Activated CD8-positive, alpha-beta T cell treated with anti-CD3 and anti-CD28 coated beads for 36 hours (primary cell): ENCODE results near the gene NLGN4Y. TPM values are rescaled to one million over a fixed set of nuclear protein-coding genes. Genes with fewer than 3 reads are reported as not detected.

Source experiments
- ATAC-seq: fragments of 200-7000 bp; cut with Tn5 transposase; one replicate; pipeline ENCODE4 v1.10.0; 2021; ENCODE audit warnings: mild to moderate bottlenecking, moderate library complexity
- CTCF ChIA-PET: fragments of 350-600 bp; sonication (Branson Sonifier 250); formaldehyde crosslinking; loops from one replicate; lab custom pipeline; 2021; ENCODE audit warnings: antibody characterized with exemption; lab: Charles Lee
- POLR2A ChIA-PET: fragments of 350-600 bp; sonication (Branson Sonifier 250); formaldehyde crosslinking; loops from one replicate; lab custom pipeline; 2021; ENCODE audit warnings: antibody characterized with exemption; lab: Charles Lee
- DNase-seq: peaks from one replicate; pipeline ENCODE4 v3.0.0-alpha.2; 2020
- H3K27ac Mint-ChIP-seq: one replicate; pipeline ENCODE4 v1.8.0; 2021; ENCODE audit warnings: mild to moderate bottlenecking, mixed read lengths
- H3K27me3 Mint-ChIP-seq: one replicate; pipeline ENCODE4 v1.8.0; 2021; ENCODE audit warnings: mixed read lengths
- H3K36me3 Mint-ChIP-seq: one replicate; pipeline ENCODE4 v1.8.0; 2021; ENCODE audit warnings: low read depth, mixed read lengths
- H3K4me1 Mint-ChIP-seq: one replicate; pipeline ENCODE4 v1.8.0; 2021; ENCODE audit warnings: low read depth, mixed read lengths
- H3K4me3 Mint-ChIP-seq: one replicate; pipeline ENCODE4 v1.8.0; 2021; ENCODE audit warnings: mild to moderate bottlenecking, moderate library complexity, mixed read lengths
- H3K9me3 Mint-ChIP-seq: one replicate; pipeline ENCODE4 v1.8.0; 2021; ENCODE audit warnings: mixed read lengths
- intact Hi-C: fragments of 100-400 bp; cut with micrococcal nuclease; formaldehyde crosslinking; loops from one replicate; pipeline ENCODE4 v1.10.0; 2022
- total RNA-seq, 2 experiments: library from RNA; stranded (reverse); gene quantifications; one replicate each; pipeline ENCODE4 v1.2.3, GENCODE V29; 2021
- TF ChIP-seq, protein P1 (sequence below): fragments of 200-600 bp; IDR thresholded peaks from one replicate; pipeline ENCODE4 v1.8.0; 2022; ENCODE audit warnings: antibody characterized with exemption, mild to moderate bottlenecking

The NLGN4Y gene
- total RNA-seq, 2 experiments from 2014 or later, result 0.22 to 0.25 TPM

GRCh38 chrY:14543506-14543905, 19.2 kb downstream of the NLGN4Y start:
- Mint-ChIP-seq H3K4me3 (no peak overlapping the region), H3K4me1 (no peaks in the 10 kb centered on the region), H3K27me3 (no peaks in the 10 kb centered on the region), H3K9me3 (peaks cover 3% of the 10 kb centered on the region), H3K36me3 (no peaks in the 10 kb centered on the region), H3K27ac (no peak overlapping the region)
- TF ChIP-seq, protein P1, sequence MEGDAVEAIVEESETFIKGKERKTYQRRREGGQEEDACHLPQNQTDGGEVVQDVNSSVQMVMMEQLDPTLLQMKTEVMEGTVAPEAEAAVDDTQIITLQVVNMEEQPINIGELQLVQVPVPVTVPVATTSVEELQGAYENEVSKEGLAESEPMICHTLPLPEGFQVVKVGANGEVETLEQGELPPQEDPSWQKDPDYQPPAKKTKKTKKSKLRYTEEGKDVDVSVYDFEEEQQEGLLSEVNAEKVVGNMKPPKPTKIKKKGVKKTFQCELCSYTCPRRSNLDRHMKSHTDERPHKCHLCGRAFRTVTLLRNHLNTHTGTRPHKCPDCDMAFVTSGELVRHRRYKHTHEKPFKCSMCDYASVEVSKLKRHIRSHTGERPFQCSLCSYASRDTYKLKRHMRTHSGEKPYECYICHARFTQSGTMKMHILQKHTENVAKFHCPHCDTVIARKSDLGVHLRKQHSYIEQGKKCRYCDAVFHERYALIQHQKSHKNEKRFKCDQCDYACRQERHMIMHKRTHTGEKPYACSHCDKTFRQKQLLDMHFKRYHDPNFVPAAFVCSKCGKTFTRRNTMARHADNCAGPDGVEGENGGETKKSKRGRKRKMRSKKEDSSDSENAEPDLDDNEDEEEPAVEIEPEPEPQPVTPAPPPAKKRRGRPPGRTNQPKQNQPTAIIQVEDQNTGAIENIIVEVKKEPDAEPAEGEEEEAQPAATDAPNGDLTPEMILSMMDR, result no peak
- intact Hi-C loops, result no loop called here
- ChIA-PET POLR2A (no interaction called here), CTCF (no interaction called here)
- DNase-seq (no peak), ATAC-seq (no peak)

DNA sequence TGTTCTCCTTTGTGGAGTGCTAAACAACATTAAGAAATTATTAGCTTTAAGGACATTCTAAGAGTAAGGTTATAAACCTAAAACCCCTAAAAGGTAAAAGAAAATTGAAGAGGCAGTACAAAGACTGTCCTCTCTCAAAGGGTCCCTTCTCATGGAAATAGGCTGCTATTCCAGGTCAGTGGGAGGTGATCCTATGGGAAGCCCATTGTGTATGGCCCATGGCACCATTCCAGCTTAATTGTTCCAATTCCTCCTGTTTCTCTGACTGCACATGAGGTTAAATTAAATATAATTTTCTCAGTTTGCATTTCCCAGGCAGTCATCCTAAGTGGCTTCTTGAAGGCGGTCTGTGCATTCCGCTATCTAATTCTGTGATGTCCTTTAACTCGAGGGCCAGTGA, 57.0 kb downstream of the NLGN4Y start:
- H3K9me3 Mint-ChIP-seq, result no peaks in the 10 kb centered on the region
- intact Hi-C loops, result no loop called here
- H3K36me3 Mint-ChIP-seq, result no peaks in the 10 kb centered on the region
- POLR2A ChIA-PET, result no interaction called here
- H3K27ac Mint-ChIP-seq, result no peak overlapping the region
- TF ChIP-seq, protein P1, result no peak
- H3K4me1 Mint-ChIP-seq, result no peaks in the 10 kb centered on the region
- CTCF ChIA-PET, result no interaction called here
- H3K4me3 Mint-ChIP-seq, result no peak overlapping the region
- DNase-seq, result no peak
- ATAC-seq, result no peak
- no peaks in the 10 kb centered on the region for H3K27me3 Mint-ChIP-seq

- no peak overlapping the region for H3K27ac Mint-ChIP-seq
- POLR2A ChIA-PET, result no interaction called here
- no peaks in the 10 kb centered on the region for H3K9me3 Mint-ChIP-seq
Observed at GRCh38 chrY:14586725-14587124, 62.4 kb downstream of the NLGN4Y start.

GRCh38 chrY:14601372-14601771, 77.0 kb downstream of the NLGN4Y start:
- Mint-ChIP-seq H3K27ac (no peak overlapping the region), H3K27me3 (no peaks in the 10 kb centered on the region), H3K4me3 (no peak overlapping the region), H3K4me1 (no peaks in the 10 kb centered on the region), H3K36me3 (no peaks in the 10 kb centered on the region), H3K9me3 (no peaks in the 10 kb centered on the region)
- TF ChIP-seq, protein P1, result no peak
- intact Hi-C loops, result no loop called here
- DNase-seq (no peak), ATAC-seq (no peak)
- CTCF ChIA-PET, result no interaction called here
- POLR2A ChIA-PET, result no interaction called here

More at GRCh38 chrY:14586725-14587124, 62.4 kb downstream of the NLGN4Y start:
- no peaks in the 10 kb centered on the region for H3K36me3 Mint-ChIP-seq
- CTCF ChIA-PET, result no interaction called here
- no peak for ATAC-seq
- H3K27me3 Mint-ChIP-seq, result no peaks in the 10 kb centered on the region
- intact Hi-C loops, result no loop called here
- no peak for DNase-seq
- TF ChIP-seq, protein P1, result no peak
- H3K4me3 Mint-ChIP-seq, result no peak overlapping the region
- no peaks in the 10 kb centered on the region for H3K4me1 Mint-ChIP-seq

- ChIA-PET POLR2A (no interaction called here), CTCF (no interaction called here)
- Mint-ChIP-seq H3K4me3 (no peak overlapping the region), H3K27me3 (no peaks in the 10 kb centered on the region), H3K36me3 (no peaks in the 10 kb centered on the region), H3K4me1 (no peaks in the 10 kb centered on the region), H3K27ac (no peak overlapping the region), H3K9me3 (no peaks in the 10 kb centered on the region)
- intact Hi-C loops, result no loop called here
- TF ChIP-seq, protein P1, result no peak
- ATAC-seq (no peak), DNase-seq (no peak)
Observed at GRCh38 chrY:14617625-14618024, 93.3 kb downstream of the NLGN4Y start.
